ENCODE data around the gene TSPAN12.
A peak's percentile ranks its signal among the peaks of the same experiment; 100 is the strongest.

TSPAN12 gene

DNA sequence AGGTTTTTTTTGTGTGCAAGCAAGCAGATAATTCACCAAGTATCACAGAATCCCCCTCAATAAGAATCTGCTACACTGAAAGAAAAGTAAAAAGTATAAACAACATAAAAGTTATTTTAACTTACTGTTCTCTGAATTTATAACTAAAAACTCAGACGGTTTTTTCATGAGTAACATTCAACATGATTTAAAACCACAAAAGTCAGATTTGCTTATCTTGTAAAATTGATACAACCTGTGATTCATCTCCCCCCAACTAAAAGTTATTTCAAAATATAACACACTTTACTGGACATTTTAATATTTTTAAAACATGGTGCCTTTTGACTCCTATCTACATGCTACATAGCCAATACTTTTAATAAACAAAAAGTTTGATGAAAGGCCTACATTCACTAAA, 32.8 kb downstream of the TSPAN12 start:
- TF ChIP-seq, protein P1, sequence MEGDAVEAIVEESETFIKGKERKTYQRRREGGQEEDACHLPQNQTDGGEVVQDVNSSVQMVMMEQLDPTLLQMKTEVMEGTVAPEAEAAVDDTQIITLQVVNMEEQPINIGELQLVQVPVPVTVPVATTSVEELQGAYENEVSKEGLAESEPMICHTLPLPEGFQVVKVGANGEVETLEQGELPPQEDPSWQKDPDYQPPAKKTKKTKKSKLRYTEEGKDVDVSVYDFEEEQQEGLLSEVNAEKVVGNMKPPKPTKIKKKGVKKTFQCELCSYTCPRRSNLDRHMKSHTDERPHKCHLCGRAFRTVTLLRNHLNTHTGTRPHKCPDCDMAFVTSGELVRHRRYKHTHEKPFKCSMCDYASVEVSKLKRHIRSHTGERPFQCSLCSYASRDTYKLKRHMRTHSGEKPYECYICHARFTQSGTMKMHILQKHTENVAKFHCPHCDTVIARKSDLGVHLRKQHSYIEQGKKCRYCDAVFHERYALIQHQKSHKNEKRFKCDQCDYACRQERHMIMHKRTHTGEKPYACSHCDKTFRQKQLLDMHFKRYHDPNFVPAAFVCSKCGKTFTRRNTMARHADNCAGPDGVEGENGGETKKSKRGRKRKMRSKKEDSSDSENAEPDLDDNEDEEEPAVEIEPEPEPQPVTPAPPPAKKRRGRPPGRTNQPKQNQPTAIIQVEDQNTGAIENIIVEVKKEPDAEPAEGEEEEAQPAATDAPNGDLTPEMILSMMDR (IDR thresholded peaks at IDR 0.05; ENCODE audit: control insufficient read depth, extremely low read depth, insufficient read depth): no peak
- H3K4me3 ChIP-seq (ENCODE audit: low read depth, low read length): no peak overlapping the region
- DNase-seq (ENCODE audit: low read depth): no peak

GRCh38 chr7:120819861-120820260, 38.1 kb downstream of the TSPAN12 start:
- H3K4me3 ChIP-seq (ENCODE audit: low read depth, low read length): no peak overlapping the region
- DNase-seq (ENCODE audit: low read depth): no peak
- TF ChIP-seq, protein P1 (IDR thresholded peaks at IDR 0.05; ENCODE audit: control insufficient read depth, extremely low read depth, insufficient read depth): peak; percentile 48

DNA sequence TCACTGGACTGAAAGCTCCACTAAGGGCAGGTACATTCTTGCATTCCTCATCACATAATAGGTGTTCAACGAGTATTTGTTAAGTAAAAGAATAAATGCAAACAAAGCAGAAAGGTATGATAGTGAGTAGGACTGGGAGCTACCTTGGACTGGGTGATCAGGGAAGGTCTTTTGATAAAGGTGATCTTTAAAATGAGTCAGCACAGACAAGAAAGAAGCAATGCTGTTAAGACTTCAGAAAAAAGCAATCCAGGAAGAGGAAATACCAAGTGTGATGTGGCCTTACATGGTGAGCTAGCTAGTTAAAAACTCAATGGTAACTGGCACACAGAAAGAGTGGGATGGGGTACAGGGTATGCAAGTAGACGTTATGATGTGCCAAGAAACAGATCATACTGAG, 40.1 kb downstream of the TSPAN12 start:
- H3K4me3 ChIP-seq (ENCODE audit: low read depth, low read length): no peak overlapping the region
- TF ChIP-seq, protein P1 (IDR thresholded peaks at IDR 0.05; ENCODE audit: control insufficient read depth, extremely low read depth, insufficient read depth): no peak

DNA sequence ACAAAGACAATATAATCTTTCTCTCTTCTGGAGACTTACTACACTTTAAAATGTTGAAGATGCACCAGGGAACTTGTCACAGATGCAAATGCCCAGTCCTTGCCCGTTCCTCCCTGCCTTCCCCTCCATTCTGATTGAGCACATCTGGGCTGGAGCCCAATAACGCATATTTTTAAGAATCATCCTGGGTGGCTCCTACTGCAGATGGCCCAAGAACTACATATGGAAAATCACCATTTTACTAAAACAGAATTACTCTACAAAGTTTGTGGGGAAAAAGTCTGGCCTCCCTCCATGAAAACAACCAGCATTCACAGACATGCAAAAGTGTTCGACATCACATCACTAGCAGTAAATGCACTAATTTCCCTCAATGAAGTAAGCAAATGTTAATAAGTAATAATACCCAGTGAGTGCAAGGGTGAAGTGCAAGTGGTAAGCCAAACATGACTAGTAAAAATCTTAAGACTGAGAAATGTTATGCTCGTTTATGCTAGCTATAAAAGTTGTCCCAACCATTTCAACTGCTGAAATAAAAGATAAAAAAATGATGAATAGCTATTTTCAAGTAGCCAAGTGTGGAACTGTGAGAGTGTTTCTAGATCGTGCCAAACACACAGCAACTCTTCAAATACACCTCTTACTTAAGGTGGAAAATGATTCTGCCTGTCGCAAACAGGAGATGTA, 43.5 kb downstream of the TSPAN12 start:
- TF ChIP-seq, protein P1 (IDR thresholded peaks at IDR 0.05; ENCODE audit: control insufficient read depth, extremely low read depth, insufficient read depth): no peak
- no peak overlapping the region for H3K4me3 ChIP-seq (ENCODE audit: low read depth, low read length)
- no peak for DNase-seq (ENCODE audit: low read depth)

More for the DNA sequence above, 40.1 kb downstream of the TSPAN12 start:
- DNase-seq (ENCODE audit: low read depth): no peak

DNA sequence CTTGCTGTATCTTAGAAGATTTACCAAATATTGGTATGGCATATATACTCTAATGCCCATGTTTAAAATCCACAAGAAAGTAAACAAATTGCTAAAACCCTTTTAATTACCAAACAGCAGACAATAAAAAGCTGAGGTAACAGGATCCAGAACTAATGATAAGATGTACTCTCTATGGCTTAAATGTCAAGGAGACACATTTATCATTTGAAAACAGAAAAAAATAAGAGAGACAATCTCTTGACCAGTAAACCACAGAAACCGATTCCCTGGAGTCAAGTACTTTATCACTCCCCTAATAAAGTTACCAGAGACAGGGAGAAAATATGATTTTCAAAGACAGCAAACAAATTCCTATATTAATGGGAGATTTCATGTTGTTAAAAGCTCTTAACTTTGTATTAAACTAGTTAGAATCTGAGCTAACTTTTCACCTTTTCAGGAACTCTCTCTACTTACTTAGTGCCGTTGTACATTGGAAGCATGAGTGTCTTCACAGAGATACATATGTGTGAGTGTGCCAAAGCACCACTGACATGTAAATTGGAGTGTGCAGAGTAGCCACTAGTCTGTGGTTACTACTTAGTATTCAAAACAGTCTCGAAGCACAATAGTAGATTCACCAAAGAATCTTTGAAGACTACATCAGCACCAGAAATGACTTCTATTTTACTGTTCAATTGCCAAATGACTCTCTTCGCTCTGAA, 44.2 kb downstream of the TSPAN12 start:
- DNase-seq (ENCODE audit: low read depth): no peak
- TF ChIP-seq, protein P1 (IDR thresholded peaks at IDR 0.05; ENCODE audit: control insufficient read depth, extremely low read depth, insufficient read depth): no peak
- H3K4me3 ChIP-seq (ENCODE audit: low read depth, low read length): no peak overlapping the region

GRCh38 chr7:120813089-120813488, 44.9 kb downstream of the TSPAN12 start:
- no peak overlapping the region for H3K4me3 ChIP-seq (ENCODE audit: low read depth, low read length)
- DNase-seq (ENCODE audit: low read depth): no peak
- TF ChIP-seq, protein P1 (IDR thresholded peaks at IDR 0.05; ENCODE audit: control insufficient read depth, extremely low read depth, insufficient read depth): no peak
